Measurements from ENCODE around the gene BMAL2. TPM values are rescaled to one million over a fixed set of nuclear protein-coding genes. Genes with fewer than 3 reads are reported as not detected.

The BMAL2 gene
- total RNA-seq, 1 experiment from 2014 or later: 21.5 TPM

DNA sequence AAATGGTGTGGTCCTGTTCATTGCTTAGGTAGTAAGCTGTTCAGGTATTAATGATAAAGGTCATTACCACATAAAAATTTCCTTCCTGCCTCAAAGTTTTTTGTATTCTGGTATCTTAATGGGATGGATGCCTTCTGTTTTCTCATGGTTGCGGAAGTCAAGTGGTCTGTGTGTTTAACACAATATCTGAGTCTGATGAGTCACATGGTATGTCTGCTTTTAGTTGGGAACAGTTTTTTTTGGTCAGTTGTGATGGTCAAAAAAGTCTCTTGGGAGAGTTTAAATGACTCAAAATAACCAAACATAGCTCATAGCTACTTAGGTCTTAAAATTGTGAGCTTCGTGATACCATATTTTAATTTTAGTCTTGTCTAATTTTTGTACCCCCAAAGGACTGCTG, 47.9 kb upstream of the BMAL2 start:
- no TSS peak for BruUV-seq (replicated peaks)
- TF ChIP-seq YY1 (IDR thresholded peaks at IDR 0.05; ENCODE audit: extremely low read depth, insufficient replicate concordance, low read depth, low read length) (no peak), EZH2phosphoT487 (IDR thresholded peaks at IDR 0.05; ENCODE audit: borderline replicate concordance) (no peak), TCF7L2 (IDR thresholded peaks at IDR 0.05; ENCODE audit: borderline replicate concordance, extremely low read depth, insufficient read depth, insufficient read length) (no peak)
- ChIA-PET RAD21 (ENCODE audit: low non-redundant PET in 1 of 2, low total read pairs in 2 of 2, uncharacterized antibody in 2 of 2, unreplicated experiment in 2 of 2) (no interaction called here), CTCF (interaction anchor here (1.1 to 1.5 kb wide), 2 partner anchors 22 to 269 kb away, joined by 4 to 5 read pairs; no protein-coding TSS in a partner anchor), POLR2A (no interaction called here)
- no peak overlapping the region for H2AFZ ChIP-seq (ENCODE audit: low read depth, low read length, poor library complexity, severe bottlenecking)
- H3K9ac ChIP-seq (ENCODE audit: low read length): no peak overlapping the region
- H3K36me3 ChIP-seq (ENCODE audit: control insufficient read depth in 1 of 2, insufficient read depth in 2 of 2, low read length in 2 of 2): no peaks in the 10 kb centered on the region
- H3K9me2 ChIP-seq (ENCODE audit: insufficient read depth): no peaks in the 10 kb centered on the region
- DNase-seq (ENCODE audit: low read depth, low spot score) (no peak), ATAC-seq (no peak)
- H3K4me3 ChIP-seq (replicated peaks in 1 of 2; ENCODE audit: low read depth in 1 of 2, low read length in 2 of 2): no peak overlapping the region
- H3K27ac ChIP-seq (ENCODE audit: low read depth, low read length): no peak overlapping the region
- no peaks in the 10 kb centered on the region for H3K27me3 ChIP-seq (ENCODE audit: insufficient read depth, low read length)
- H3K4me2 ChIP-seq (ENCODE audit: low read length): no peak overlapping the region
- H4K20me1 ChIP-seq (ENCODE audit: insufficient read depth): no peaks in the 10 kb centered on the region
- H3K4me1 ChIP-seq (ENCODE audit: control insufficient read depth in 1 of 2, insufficient read depth in 2 of 2, low read length in 2 of 2): no peaks in the 10 kb centered on the region
- H3K79me2 ChIP-seq (ENCODE audit: insufficient read depth, low read length): no peaks in the 10 kb centered on the region
- intact Hi-C loops (cut with micrococcal nuclease): no loop called here
- H3K9me3 ChIP-seq (ENCODE audit: control insufficient read depth in 1 of 2, insufficient read depth in 1 of 2, low read depth in 1 of 2, low read length in 2 of 2): no peaks in the 10 kb centered on the region

DNA sequence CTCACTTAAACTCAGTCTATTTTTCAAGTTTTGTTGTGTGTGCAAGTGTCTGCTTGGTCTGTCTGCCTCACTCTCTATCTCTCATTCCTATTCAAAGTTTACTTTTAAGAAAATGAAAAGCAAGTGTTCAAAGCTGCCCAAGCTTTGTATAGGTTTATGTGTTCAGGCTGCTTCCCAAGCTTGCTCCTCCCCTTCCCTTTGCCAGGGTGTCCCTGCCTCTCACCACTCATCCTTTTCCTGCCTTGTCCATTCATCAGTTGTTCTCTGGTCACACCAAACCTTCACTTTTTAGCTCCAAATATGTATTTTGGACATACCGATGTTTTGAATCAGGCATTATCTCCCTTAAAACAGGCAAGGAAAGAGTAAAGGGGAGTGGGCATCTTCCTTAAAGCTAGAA, 47.2 kb upstream of the BMAL2 start:
- Histone ChIP-seq H3K79me2 (ENCODE audit: insufficient read depth, low read length) (no peaks in the 10 kb centered on the region), H3K4me3 (replicated peaks in 1 of 2; ENCODE audit: low read depth in 1 of 2, low read length in 2 of 2) (no peak overlapping the region), H3K27me3 (ENCODE audit: insufficient read depth, low read length) (no peaks in the 10 kb centered on the region), H3K9ac (ENCODE audit: low read length) (no peak overlapping the region), H3K9me3 (ENCODE audit: control insufficient read depth in 1 of 2, insufficient read depth in 1 of 2, low read depth in 1 of 2, low read length in 2 of 2) (no peaks in the 10 kb centered on the region), H3K36me3 (ENCODE audit: control insufficient read depth in 1 of 2, insufficient read depth in 2 of 2, low read length in 2 of 2) (no peaks in the 10 kb centered on the region), H4K20me1 (ENCODE audit: insufficient read depth) (no peaks in the 10 kb centered on the region), H3K9me2 (ENCODE audit: insufficient read depth) (no peaks in the 10 kb centered on the region), H3K4me1 (ENCODE audit: control insufficient read depth in 1 of 2, insufficient read depth in 2 of 2, low read length in 2 of 2) (no peaks in the 10 kb centered on the region), H3K4me2 (ENCODE audit: low read length) (no peak overlapping the region), H3K27ac (ENCODE audit: low read depth, low read length) (no peak overlapping the region), H2AFZ (ENCODE audit: low read depth, low read length, poor library complexity, severe bottlenecking) (no peak overlapping the region)
- ChIA-PET RAD21 (ENCODE audit: low non-redundant PET in 1 of 2, low total read pairs in 2 of 2, uncharacterized antibody in 2 of 2, unreplicated experiment in 2 of 2) (no interaction called here), POLR2A (no interaction called here), CTCF (interaction anchor here (1.1 to 1.5 kb wide), 2 partner anchors 21 to 270 kb away, joined by 4 to 5 read pairs; no protein-coding TSS in a partner anchor)
- intact Hi-C loops (cut with micrococcal nuclease): no loop called here
- no TSS peak for BruUV-seq (replicated peaks)
- DNase-seq (ENCODE audit: low read depth, low spot score) (no peak), ATAC-seq (no peak)
- TF ChIP-seq TCF7L2 (IDR thresholded peaks at IDR 0.05; ENCODE audit: borderline replicate concordance, extremely low read depth, insufficient read depth, insufficient read length) (no peak), SIN3A (IDR thresholded peaks at IDR 0.05; ENCODE audit: low read depth) (no peak), YY1 (IDR thresholded peaks at IDR 0.05; ENCODE audit: extremely low read depth, insufficient replicate concordance, low read depth, low read length) (no peak), SP1 (IDR thresholded peaks at IDR 0.05; ENCODE audit: low read depth) (no peak), EZH2 (IDR thresholded peaks at IDR 0.05) (no peak), ZNF274 (IDR thresholded peaks at IDR 0.05; ENCODE audit: low read depth, low read length) (no peak), JUND (IDR thresholded peaks at IDR 0.05) (no peak), SRF (IDR thresholded peaks at IDR 0.05; ENCODE audit: low read depth) (no peak)
- TF ChIP-seq, protein P1, sequence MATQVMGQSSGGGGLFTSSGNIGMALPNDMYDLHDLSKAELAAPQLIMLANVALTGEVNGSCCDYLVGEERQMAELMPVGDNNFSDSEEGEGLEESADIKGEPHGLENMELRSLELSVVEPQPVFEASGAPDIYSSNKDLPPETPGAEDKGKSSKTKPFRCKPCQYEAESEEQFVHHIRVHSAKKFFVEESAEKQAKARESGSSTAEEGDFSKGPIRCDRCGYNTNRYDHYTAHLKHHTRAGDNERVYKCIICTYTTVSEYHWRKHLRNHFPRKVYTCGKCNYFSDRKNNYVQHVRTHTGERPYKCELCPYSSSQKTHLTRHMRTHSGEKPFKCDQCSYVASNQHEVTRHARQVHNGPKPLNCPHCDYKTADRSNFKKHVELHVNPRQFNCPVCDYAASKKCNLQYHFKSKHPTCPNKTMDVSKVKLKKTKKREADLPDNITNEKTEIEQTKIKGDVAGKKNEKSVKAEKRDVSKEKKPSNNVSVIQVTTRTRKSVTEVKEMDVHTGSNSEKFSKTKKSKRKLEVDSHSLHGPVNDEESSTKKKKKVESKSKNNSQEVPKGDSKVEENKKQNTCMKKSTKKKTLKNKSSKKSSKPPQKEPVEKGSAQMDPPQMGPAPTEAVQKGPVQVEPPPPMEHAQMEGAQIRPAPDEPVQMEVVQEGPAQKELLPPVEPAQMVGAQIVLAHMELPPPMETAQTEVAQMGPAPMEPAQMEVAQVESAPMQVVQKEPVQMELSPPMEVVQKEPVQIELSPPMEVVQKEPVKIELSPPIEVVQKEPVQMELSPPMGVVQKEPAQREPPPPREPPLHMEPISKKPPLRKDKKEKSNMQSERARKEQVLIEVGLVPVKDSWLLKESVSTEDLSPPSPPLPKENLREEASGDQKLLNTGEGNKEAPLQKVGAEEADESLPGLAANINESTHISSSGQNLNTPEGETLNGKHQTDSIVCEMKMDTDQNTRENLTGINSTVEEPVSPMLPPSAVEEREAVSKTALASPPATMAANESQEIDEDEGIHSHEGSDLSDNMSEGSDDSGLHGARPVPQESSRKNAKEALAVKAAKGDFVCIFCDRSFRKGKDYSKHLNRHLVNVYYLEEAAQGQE (IDR thresholded peaks at IDR 0.05; ENCODE audit: low read depth): no peak
- TF ChIP-seq, protein P2, sequence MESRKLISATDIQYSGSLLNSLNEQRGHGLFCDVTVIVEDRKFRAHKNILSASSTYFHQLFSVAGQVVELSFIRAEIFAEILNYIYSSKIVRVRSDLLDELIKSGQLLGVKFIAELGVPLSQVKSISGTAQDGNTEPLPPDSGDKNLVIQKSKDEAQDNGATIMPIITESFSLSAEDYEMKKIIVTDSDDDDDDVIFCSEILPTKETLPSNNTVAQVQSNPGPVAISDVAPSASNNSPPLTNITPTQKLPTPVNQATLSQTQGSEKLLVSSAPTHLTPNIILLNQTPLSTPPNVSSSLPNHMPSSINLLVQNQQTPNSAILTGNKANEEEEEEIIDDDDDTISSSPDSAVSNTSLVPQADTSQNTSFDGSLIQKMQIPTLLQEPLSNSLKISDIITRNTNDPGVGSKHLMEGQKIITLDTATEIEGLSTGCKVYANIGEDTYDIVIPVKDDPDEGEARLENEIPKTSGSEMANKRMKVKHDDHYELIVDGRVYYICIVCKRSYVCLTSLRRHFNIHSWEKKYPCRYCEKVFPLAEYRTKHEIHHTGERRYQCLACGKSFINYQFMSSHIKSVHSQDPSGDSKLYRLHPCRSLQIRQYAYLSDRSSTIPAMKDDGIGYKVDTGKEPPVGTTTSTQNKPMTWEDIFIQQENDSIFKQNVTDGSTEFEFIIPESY (IDR thresholded peaks at IDR 0.05; ENCODE audit: extremely low read depth, insufficient replicate concordance, low read length): no peak
- TF ChIP-seq, protein P3, sequence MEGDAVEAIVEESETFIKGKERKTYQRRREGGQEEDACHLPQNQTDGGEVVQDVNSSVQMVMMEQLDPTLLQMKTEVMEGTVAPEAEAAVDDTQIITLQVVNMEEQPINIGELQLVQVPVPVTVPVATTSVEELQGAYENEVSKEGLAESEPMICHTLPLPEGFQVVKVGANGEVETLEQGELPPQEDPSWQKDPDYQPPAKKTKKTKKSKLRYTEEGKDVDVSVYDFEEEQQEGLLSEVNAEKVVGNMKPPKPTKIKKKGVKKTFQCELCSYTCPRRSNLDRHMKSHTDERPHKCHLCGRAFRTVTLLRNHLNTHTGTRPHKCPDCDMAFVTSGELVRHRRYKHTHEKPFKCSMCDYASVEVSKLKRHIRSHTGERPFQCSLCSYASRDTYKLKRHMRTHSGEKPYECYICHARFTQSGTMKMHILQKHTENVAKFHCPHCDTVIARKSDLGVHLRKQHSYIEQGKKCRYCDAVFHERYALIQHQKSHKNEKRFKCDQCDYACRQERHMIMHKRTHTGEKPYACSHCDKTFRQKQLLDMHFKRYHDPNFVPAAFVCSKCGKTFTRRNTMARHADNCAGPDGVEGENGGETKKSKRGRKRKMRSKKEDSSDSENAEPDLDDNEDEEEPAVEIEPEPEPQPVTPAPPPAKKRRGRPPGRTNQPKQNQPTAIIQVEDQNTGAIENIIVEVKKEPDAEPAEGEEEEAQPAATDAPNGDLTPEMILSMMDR (IDR thresholded peaks at IDR 0.05 in 2 of 3, conservative IDR thresholded peaks at IDR 0.05 in 1 of 3; ENCODE audit: borderline replicate concordance in 1 of 3, insufficient read depth in 1 of 3, low read depth in 2 of 3, low read length in 2 of 3): no peak

All from HCT116 (cell line).